ENCODE data around the gene DNAJA1. TPM values are rescaled to one million over a fixed set of nuclear protein-coding genes. Genes with fewer than 3 reads are reported as not detected.

The DNAJA1 gene
- total RNA-seq, 1 donor from 2014 or later, result 312 TPM

- intact Hi-C loops (cut with micrococcal nuclease), result loop anchor here (1.0 kb wide), 1 partner anchor 9 kb away; no protein-coding TSS in a partner anchor
- Mint-ChIP-seq H3K27ac (no peak overlapping the region), H3K36me3 (ENCODE audit: low read depth) (peaks cover 42% of the 10 kb centered on the region), H3K4me3 (no peak overlapping the region), H3K4me1 (ENCODE audit: low read depth) (peaks cover 27% of the 10 kb centered on the region), H3K9me3 (no peaks in the 10 kb centered on the region), H3K27me3 (ENCODE audit: insufficient read depth) (no peaks in the 10 kb centered on the region)
- DNase-seq (ENCODE audit: low spot score), result no peak
Observed at GRCh38 chr9:33040792-33041431, 15.8 kb downstream of the DNAJA1 start.

GRCh38 chr9:33041432-33042188 lies 16.5 kb downstream of the DNAJA1 start:
- Mint-ChIP-seq H3K36me3 (ENCODE audit: low read depth) (peaks cover 37% of the 10 kb centered on the region), H3K4me3 (no peak overlapping the region), H3K4me1 (ENCODE audit: low read depth) (peaks cover 21% of the 10 kb centered on the region), H3K9me3 (no peaks in the 10 kb centered on the region), H3K27ac (no peak overlapping the region), H3K27me3 (ENCODE audit: insufficient read depth) (no peaks in the 10 kb centered on the region)
- intact Hi-C loops (cut with micrococcal nuclease), result no loop called here
- no peak for DNase-seq (ENCODE audit: low spot score)

- DNase-seq (ENCODE audit: low spot score), result no peak
- H3K4me1 Mint-ChIP-seq (ENCODE audit: low read depth), result peaks cover 21% of the 10 kb centered on the region
- no peak overlapping the region for H3K27ac Mint-ChIP-seq
- H3K36me3 Mint-ChIP-seq (ENCODE audit: low read depth), result peaks cover 39% of the 10 kb centered on the region
- H3K9me3 Mint-ChIP-seq, result no peaks in the 10 kb centered on the region
- intact Hi-C loops (cut with micrococcal nuclease), result no loop called here
- H3K4me3 Mint-ChIP-seq, result no peak overlapping the region
- no peaks in the 10 kb centered on the region for H3K27me3 Mint-ChIP-seq (ENCODE audit: insufficient read depth)
Observed at GRCh38 chr9:33042473-33042872, 17.4 kb downstream of the DNAJA1 start.

DNA sequence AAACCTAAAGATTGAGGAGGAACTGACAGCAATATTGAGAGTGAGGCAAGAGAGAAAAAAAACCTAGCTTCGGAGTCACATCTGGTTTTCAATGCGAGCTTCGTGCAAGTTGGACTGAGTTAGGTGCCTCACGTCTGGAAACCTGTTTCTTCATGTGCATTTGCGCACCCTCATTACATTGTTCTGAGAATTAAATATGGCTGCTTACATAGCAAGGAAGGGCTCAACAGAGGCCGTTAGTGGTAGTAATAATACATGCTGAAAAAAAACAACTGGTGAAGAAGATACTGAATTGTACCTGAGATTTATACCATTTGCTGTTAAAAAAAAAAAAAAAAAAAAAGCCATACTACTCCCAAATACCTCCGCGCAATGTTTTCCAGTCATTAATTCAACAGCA lies 18.6 kb downstream of the DNAJA1 start:
- Mint-ChIP-seq H3K27ac (peak overlapping the region; percentile 58), H3K36me3 (ENCODE audit: low read depth) (peaks cover 36% of the 10 kb centered on the region), H3K9me3 (no peaks in the 10 kb centered on the region), H3K4me3 (peak overlapping the region; percentile 80), H3K27me3 (ENCODE audit: insufficient read depth) (no peaks in the 10 kb centered on the region), H3K4me1 (ENCODE audit: low read depth) (peaks cover 21% of the 10 kb centered on the region)
- intact Hi-C loops (cut with micrococcal nuclease), result loop anchor here (1.0 kb wide), 2 partner anchors 18 to 33 kb away; partner anchors contain the start of genes DNAJA1 and SMU1
- no peak for DNase-seq (ENCODE audit: low spot score)

DNA sequence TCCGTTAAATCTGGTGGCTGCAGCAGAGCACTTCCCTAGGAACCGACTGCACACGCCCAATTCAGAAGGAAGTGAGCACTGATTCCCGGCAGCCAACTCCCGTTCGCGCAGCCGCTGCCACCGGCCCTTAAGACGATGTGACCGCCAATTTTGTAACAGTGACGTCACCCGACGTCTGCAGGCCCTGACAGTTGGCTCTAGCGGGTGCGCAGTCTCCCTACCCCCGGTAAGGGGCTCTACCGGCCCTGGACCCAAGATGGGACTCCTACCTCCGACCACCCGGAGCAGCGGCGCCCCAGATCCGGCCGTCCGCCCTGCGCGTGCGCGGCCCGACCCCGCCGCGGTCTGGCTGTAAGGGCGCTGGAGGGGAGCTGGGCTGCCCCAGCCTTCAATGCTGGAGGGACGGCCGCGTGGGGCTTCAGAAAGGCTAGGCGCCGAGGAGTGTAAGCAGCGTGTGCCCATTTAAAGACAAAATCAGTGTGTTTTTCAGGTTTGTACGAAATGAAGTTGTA lies 19.1 kb downstream of the DNAJA1 start:
- Mint-ChIP-seq H3K36me3 (ENCODE audit: low read depth) (peaks cover 35% of the 10 kb centered on the region), H3K4me1 (ENCODE audit: low read depth) (peaks cover 21% of the 10 kb centered on the region), H3K9me3 (no peaks in the 10 kb centered on the region), H3K27me3 (ENCODE audit: insufficient read depth) (no peaks in the 10 kb centered on the region), H3K27ac (peak overlapping the region; percentile 58), H3K4me3 (peak overlapping the region; percentile 80)
- DNase-seq (ENCODE audit: low spot score), result peak; percentile 61
- intact Hi-C loops (cut with micrococcal nuclease), result loop anchor here (1.0 kb wide), 2 partner anchors 19 to 32 kb away; partner anchors contain the start of genes DNAJA1 and SMU1

GRCh38 chr9:33044677-33045282 lies 19.7 kb downstream of the DNAJA1 start:
- Mint-ChIP-seq H3K4me3 (peak overlapping the region; percentile 80), H3K27ac (peak overlapping the region; percentile 34), H3K9me3 (no peaks in the 10 kb centered on the region), H3K36me3 (ENCODE audit: low read depth) (peaks cover 31% of the 10 kb centered on the region), H3K27me3 (ENCODE audit: insufficient read depth) (no peaks in the 10 kb centered on the region), H3K4me1 (ENCODE audit: low read depth) (peaks cover 24% of the 10 kb centered on the region)
- no peak for DNase-seq (ENCODE audit: low spot score)
- intact Hi-C loops (cut with micrococcal nuclease), result loop anchor here (1.0 kb wide), 2 partner anchors 19 to 32 kb away; partner anchors contain the start of genes DNAJA1 and SMU1

DNA sequence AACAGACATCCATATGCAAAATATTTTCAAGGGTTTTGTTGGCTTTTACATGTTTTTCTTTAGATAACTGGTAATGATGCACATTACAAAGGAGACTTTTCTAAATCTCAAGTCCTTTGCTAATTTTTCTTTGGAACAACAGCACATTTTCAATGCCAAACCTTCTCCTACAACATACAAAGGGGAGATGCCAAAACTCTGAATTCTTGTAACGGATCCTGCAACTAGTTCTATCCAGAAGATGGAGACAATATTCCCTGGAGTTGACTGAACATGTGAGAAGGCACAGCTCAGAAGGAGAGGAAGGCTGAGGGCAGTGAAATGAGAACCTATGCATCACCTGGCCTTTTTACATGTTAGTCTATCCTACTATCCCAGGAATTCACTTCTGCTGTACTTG lies 21.0 kb downstream of the DNAJA1 start:
- intact Hi-C loops (cut with micrococcal nuclease), result no loop called here
- no peak for DNase-seq (ENCODE audit: low spot score)
- Mint-ChIP-seq H3K27me3 (ENCODE audit: insufficient read depth) (no peaks in the 10 kb centered on the region), H3K4me1 (ENCODE audit: low read depth) (peaks cover 29% of the 10 kb centered on the region), H3K27ac (no peak overlapping the region), H3K9me3 (no peaks in the 10 kb centered on the region), H3K36me3 (ENCODE audit: low read depth) (peaks cover 34% of the 10 kb centered on the region), H3K4me3 (no peak overlapping the region)

- peaks cover 27% of the 10 kb centered on the region for H3K4me1 Mint-ChIP-seq (ENCODE audit: low read depth)
- peaks cover 36% of the 10 kb centered on the region for H3K36me3 Mint-ChIP-seq (ENCODE audit: low read depth)
- no peaks in the 10 kb centered on the region for H3K27me3 Mint-ChIP-seq (ENCODE audit: insufficient read depth)
- intact Hi-C loops (cut with micrococcal nuclease), result no loop called here
- H3K9me3 Mint-ChIP-seq, result no peaks in the 10 kb centered on the region
- DNase-seq (ENCODE audit: low spot score), result no peak
- no peak overlapping the region for H3K4me3 Mint-ChIP-seq
- H3K27ac Mint-ChIP-seq, result no peak overlapping the region
Observed at GRCh38 chr9:33048054-33048465, 23.0 kb downstream of the DNAJA1 start.

GRCh38 chr9:33049680-33050361 lies 24.7 kb downstream of the DNAJA1 start:
- intact Hi-C loops (cut with micrococcal nuclease), result no loop called here

DNA sequence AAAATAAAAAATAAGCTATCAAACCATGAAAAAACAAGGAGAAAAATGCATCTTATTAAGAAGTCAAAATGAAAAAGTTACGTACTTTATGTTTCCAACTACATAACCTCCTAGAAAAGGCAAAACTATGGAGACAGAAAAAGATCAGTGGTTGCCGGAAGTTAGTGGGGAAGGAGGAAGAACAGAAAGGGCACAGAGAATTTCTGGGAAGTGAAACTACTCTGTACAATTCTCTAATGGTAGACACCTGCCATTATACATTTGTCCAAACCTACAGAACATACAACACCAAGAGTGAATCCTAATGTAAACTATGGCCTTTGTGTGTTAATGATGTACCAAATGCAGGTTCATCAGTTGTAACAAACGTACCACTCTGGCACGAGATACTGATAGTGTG lies 26.1 kb downstream of the DNAJA1 start:
- Mint-ChIP-seq H3K4me3 (no peak overlapping the region), H3K36me3 (ENCODE audit: low read depth) (peaks cover 33% of the 10 kb centered on the region), H3K27ac (no peak overlapping the region), H3K27me3 (ENCODE audit: insufficient read depth) (no peaks in the 10 kb centered on the region), H3K4me1 (ENCODE audit: low read depth) (peaks cover 8% of the 10 kb centered on the region), H3K9me3 (no peaks in the 10 kb centered on the region)
- no peak for DNase-seq (ENCODE audit: low spot score)
- intact Hi-C loops (cut with micrococcal nuclease), result no loop called here

More at GRCh38 chr9:33049680-33050361, 24.7 kb downstream of the DNAJA1 start:
- peaks cover 34% of the 10 kb centered on the region for H3K36me3 Mint-ChIP-seq (ENCODE audit: low read depth)
- no peaks in the 10 kb centered on the region for H3K27me3 Mint-ChIP-seq (ENCODE audit: insufficient read depth)
- H3K27ac Mint-ChIP-seq, result peak overlapping the region; percentile 35
- DNase-seq (ENCODE audit: low spot score), result no peak
- H3K9me3 Mint-ChIP-seq, result no peaks in the 10 kb centered on the region
- H3K4me1 Mint-ChIP-seq (ENCODE audit: low read depth), result peaks cover 12% of the 10 kb centered on the region
- H3K4me3 Mint-ChIP-seq, result no peak overlapping the region

DNA sequence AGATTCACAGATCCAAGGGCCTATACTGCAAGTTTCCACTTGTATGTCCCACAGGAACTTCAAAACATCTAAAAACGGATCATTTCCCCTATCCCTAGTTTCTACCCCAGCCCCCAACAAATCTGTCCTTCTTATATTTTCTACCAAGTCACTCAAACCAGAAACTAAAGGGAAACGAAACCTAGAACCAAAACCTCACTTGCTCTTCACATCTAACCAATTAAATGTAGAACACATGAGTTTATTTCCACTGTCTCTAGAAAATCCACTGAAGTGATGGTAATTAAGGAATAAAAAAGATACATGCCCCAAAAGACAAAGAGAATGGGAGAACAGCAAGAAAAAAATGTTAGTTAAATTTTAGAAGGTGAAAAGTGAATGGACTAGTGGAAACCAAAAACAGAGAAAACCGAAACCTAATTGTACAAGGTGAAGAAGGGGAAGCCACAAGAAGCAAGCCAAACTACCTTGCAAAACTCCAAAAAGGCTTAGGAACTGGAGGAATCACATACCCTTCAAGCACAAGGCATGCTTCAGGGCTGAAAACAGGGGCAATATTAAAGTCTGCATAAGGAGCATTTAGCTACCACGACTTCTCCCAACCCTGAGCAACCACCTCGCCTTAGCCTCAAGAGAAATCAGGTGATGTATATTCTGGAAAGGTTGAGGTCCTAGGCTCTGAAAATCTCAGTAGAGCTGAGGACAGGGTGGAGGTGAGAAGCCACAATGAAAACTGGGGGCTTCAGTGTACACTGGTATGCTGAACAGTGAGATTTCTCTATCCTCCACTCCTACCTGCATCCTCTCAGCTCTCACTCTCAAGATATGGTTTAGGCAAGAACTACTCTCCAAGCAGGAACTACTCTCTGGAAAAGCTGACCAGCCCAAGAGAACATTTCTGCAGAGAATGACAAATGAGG lies 40.3 kb downstream of the DNAJA1 start:
- no peak for DNase-seq (ENCODE audit: low spot score)
- no peak overlapping the region for H3K4me3 Mint-ChIP-seq
- peaks cover 19% of the 10 kb centered on the region for H3K4me1 Mint-ChIP-seq (ENCODE audit: low read depth)
- H3K9me3 Mint-ChIP-seq, result no peaks in the 10 kb centered on the region
- intact Hi-C loops (cut with micrococcal nuclease), result no loop called here
- H3K27me3 Mint-ChIP-seq (ENCODE audit: insufficient read depth), result no peaks in the 10 kb centered on the region
- H3K27ac Mint-ChIP-seq, result peak overlapping the region; percentile 50
- H3K36me3 Mint-ChIP-seq (ENCODE audit: low read depth), result peaks cover 36% of the 10 kb centered on the region

GRCh38 chr9:33068991-33069390 lies 43.9 kb downstream of the DNAJA1 start:
- no peak overlapping the region for H3K27ac Mint-ChIP-seq
- no peak overlapping the region for H3K4me3 Mint-ChIP-seq
- H3K36me3 Mint-ChIP-seq (ENCODE audit: low read depth), result peaks cover 45% of the 10 kb centered on the region
- no peak for DNase-seq (ENCODE audit: low spot score)
- H3K27me3 Mint-ChIP-seq (ENCODE audit: insufficient read depth), result no peaks in the 10 kb centered on the region
- H3K4me1 Mint-ChIP-seq (ENCODE audit: low read depth), result peaks cover 33% of the 10 kb centered on the region
- intact Hi-C loops (cut with micrococcal nuclease), result no loop called here
- H3K9me3 Mint-ChIP-seq, result no peaks in the 10 kb centered on the region
